T-helper 2 cell treated with Interferon-gamma antibody and Interleukin-4, amounts not matched to agents 100 ng/mL and 5 ng/mL, for 36 hours (primary cell): ENCODE results near the gene RNF41. TPM values are rescaled to one million over a fixed set of nuclear protein-coding genes. Genes with fewer than 3 reads are reported as not detected.
"Not testable (repeated sequence)": the region's sequence is repeated elsewhere in the genome, so short reads cannot be mapped to it uniquely, and the experiment has no call there.

Source experiments
- intact Hi-C: fragments of 100-400 bp; cut with micrococcal nuclease; formaldehyde crosslinking; loops from one replicate; pipeline ENCODE4 v1.15.1; 2023
- total RNA-seq: library from RNA; stranded (reverse); gene quantifications from 2 replicates; pipeline ENCODE4 v1.2.3, GENCODE V29; 2022

RNF41 gene
- 31.7 and 32.7 TPM in 2 replicates for total RNA-seq

GRCh38 chr12:56221757-56222530 lies at the start of gene RNF41:
TSS of gene RNF41 (minus strand) at chr12:56221922. CDS start at chr12:56214047, 7,875 bp downstream.
- intact Hi-C loops = loop anchor here (2.0 to 5.0 kb wide), 4 partner anchors 29 to 415 kb away; partner anchors contain the start of genes COQ10A and PYM1

DNA sequence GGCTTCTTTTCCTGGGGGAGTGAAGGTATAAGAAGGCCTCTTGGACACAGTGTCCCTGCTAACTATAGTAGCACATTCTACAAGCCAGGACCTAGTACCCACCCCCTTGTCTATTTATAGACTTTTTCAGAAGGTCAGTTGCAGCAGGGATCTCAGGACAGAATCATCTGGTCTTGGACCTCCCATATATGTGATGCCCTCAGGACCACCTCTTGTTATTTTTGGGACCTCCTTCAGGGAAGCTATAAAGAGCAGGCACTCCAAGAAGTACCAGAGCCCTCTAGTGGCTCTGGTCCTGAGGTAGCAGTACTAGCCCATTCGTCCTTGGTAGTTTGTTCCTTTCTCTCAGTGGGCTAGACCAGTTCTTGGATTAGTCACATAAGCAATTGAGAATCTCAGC lies 49.3 kb upstream of the RNF41 start:
- intact Hi-C loops = no loop called here

DNA sequence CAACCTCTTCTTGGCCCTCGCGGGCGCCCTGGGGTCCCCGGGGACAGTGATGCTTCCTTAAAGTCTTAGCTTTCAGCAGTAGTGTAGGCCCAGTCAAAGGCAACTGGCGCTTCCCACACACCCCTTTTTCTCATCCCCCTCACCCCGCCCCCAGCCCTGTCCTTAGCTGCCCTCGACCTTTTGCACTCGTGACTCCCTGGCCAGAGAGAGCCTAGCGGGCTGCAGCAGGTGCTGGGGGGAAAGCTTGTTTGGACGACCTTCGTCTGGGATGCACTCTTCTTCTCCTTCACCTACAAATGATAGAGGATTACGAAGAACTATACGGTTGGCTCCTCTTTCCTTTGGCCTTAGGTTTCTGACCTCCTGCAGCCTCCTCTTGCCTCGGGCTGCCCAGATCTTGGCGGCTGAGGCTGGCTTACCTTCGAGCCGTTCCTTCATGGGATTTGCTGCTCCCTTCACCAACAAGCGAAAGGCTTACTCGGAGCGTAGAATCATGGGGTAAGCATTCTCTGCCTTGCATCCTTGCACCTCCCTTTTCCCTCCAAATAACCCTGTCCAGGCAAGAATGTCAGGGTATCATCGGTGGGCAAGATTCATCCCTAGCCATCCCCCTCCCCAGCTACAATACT lies 45.8 kb upstream of the RNF41 start:
- intact Hi-C loops = loop anchor here (1.0 to 5.0 kb wide), 6 partner anchors 33 to 149 kb away; partner anchors contain the start of genes CNPY2, CS, ESYT1 and ZC3H10

DNA sequence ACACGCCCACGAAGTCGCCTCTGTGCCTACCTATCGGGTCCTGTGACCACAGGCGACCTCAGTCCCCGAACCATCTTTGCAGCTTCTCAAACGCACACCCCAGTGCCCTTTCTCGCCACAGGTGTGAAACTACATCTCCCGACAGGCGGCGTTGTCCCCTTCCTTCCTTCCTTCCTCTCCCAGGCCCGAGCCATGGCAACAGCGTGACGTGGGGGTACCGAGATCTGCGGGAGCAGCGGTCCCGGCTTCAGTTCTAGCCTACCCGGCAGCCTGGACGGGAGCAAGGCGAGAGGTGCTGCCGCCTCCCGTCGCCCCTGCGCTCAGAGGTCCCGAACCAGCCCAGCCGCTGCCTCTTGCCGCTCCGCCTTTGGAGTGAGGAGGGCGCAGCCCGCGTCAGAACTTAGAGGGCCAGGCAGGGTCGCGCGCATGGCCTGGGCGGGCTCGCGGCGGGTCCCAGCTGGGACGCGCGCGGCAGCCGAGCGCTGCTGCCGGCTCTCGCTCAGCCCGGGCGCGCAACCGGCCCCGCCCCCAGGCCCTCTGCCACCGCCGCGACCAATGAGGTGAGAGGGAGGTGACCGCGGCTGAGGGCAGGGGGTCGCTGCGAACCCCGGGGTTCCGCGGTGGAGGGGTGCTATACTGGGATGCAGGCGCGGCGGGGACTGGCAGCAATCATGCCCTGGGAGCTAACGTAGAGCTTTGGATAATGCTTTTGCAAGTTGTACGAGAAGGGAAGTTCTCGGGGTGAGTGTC lies 45.1 kb upstream of the RNF41 start, which contains the start of gene COQ10A:
COQ10A (plus strand) TSS at position 250 of the 750 bp plus-strand sequence; CDS start at position 427, 177 bp downstream.
- intact Hi-C loops = loop anchor here (1.0 to 5.0 kb wide), 7 partner anchors 9 to 148 kb away; partner anchors contain the start of genes ANKRD52, CNPY2, CS and ESYT1

GRCh38 chr12:56266068-56266692 lies 44.5 kb upstream of the RNF41 start:
- intact Hi-C loops = loop anchor here (1.0 to 5.0 kb wide), 6 partner anchors 8 to 147 kb away; partner anchors contain the start of genes ANKRD52, CNPY2, ESYT1 and ZC3H10

GRCh38 chr12:56262955-56263354 lies 41.2 kb upstream of the RNF41 start:
- intact Hi-C loops = not testable (repeated sequence)

DNA sequence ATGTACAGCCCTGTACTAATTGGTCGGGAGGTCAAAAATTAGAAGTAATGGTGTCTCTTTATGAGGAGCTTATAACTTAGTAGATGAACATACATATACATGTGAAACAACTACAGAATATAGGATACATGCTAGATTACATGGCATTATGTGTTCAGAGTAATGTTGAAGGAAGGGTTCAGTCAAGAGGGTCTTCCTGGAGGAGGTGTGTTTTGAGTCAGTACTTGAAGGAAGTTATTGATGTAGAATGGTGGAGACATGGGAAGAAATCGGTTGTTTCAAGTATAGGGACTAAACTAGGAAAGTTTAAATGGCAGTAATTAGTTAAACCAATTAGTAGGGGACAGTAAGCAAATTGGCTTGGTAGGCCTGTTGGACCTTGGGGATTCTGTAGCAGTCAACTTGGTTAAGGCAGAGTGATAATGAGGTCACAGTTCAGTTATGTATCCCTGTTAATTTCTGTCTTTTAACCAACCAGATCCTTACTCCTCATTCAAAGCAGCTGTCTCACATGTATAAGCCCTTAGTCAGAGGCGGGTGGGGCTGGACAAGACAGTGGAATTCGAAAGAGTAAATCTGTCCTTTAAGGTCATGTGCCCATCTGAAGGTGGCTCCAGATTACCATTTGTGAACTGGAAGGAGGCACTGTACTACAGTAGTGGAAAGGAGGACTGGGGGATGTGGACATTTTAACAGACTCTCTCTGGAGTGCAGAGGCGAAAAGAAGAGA lies 39.9 kb upstream of the RNF41 start:
- intact Hi-C loops = no loop called here

GRCh38 chr12:56260921-56261320 lies 39.2 kb upstream of the RNF41 start:
- intact Hi-C loops = no loop called here

GRCh38 chr12:56260380-56260779 lies 38.7 kb upstream of the RNF41 start:
- intact Hi-C loops = no loop called here

DNA sequence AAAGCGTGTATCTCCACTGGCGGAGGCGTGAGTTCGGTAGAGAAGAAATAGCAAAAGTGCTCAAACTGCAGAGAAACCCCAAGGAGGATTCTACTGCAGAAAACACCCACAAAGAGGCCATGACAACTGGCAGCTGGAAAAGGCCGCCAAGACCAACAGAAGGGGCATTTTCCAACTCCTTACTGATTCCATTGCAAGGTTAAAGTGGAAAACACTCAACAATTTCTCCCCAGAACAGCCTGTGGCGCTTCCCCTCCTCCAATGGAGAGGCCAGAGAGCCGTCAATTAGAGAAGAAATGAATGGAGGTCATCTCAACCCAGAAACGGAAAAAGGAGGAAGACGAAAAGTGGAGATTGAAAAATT lies 37.1 kb upstream of the RNF41 start:
- intact Hi-C loops = loop anchor here (1.0 to 2.0 kb wide), 5 partner anchors 7 to 205 kb away; partner anchors contain the start of genes COQ10A and ZC3H10

DNA sequence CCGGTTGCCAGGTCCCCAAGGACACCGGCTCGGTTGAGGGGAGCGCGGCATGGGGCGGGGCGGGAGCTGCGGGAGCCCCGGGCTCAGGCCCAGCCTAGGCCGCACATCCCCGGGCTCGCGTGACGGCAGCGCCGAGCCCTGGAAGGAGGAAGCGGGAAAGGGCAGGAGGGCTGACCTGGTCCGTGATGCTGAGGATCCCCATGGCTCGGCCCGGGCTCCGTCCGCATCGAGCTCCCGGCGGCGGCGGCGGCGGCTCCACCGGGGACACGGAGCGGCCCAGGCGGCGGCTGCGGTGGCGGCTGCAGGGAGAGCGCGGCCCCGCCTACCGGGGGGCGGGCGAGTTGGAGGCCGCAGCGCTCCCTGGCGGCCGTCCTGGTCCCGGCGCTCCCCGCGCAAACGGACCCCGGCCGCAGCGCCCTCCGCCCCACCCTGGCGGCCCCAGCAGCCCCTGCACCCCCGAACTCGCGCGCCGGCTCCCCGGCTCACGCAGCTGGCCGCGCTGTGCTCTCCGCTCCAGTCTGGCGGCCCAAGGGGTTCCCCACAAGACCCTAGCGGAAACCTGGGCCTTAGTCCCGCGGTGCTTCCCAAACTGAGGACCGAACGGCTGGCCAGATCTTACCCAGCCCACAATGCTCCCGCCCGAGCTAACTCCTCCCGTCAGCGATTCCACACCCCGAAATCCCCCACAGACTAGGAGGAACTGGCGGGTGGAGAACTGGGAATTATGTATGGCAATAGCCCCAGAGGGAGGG lies 36.5 kb upstream of the RNF41 start, which contains the start of gene ANKRD52:
ANKRD52 (minus strand) TSS at position 317 of the 752 bp plus-strand sequence; CDS start at position 202, 115 bp downstream.
- intact Hi-C loops = loop anchor here (1.0 to 2.0 kb wide), 5 partner anchors 8 to 206 kb away; partner anchors contain the start of genes COQ10A and ZC3H10

- intact Hi-C loops = loop anchor here (1.0 to 2.0 kb wide), 5 partner anchors 9 to 207 kb away; partner anchors contain the start of genes COQ10A and ZC3H10
Measured at GRCh38 chr12:56257491-56258067, 35.9 kb upstream of the RNF41 start.

GRCh38 chr12:56257071-56257470 lies 35.3 kb upstream of the RNF41 start:
- intact Hi-C loops = no loop called here

DNA sequence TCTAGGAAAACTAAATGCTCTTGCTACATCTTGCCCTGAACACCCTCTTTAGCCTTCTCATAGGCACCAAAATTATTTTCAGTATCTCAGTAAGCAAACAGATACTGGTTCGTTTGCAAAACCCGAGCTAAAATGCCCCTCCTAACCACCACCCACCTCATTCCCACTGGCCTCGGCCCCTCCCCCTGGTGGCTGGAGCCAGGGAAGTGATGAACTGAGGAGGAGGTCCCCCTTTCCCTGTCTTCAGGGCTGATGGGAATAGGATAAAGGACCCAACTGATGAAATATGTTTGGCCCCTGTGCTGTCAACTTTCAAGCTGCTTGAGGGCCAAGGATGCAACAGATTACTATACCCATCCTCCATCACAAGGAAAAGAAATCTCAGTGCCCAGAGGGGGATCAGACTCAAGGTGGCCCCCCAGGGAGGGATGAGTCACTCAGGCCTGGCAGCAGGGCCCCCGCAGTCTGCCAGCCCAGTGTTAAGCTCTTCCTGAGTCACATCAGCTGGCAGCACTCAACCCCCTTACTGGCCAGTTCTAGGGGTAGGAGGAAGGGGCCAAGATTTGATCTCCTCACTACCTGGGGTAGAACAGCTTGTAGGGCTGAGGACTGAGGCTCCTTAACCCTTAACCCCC lies 34.7 kb upstream of the RNF41 start:
- intact Hi-C loops = no loop called here

- intact Hi-C loops = no loop called here
Measured at GRCh38 chr12:56255671-56256070, 33.9 kb upstream of the RNF41 start.

- intact Hi-C loops = no loop called here
Measured at GRCh38 chr12:56253091-56253490, 31.4 kb upstream of the RNF41 start.

DNA sequence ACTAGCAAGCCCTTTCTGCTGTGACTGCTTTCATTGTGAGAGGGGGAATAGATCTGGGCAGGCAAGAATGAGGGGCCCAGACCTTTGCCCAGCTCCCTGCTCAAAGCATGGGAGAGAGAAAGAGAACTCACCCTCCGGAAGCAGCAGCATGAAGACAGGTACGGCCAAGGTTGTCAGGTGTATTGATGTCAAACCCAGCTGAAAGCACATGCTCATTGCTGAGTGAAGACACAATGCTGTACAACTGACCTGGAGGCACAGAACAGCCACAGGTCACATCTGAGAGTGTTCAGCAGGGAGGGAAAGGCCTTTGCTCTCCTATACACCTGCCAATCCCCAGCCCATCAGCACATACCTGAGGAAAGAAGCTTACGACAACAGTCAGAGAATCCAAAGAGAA lies 30.9 kb upstream of the RNF41 start:
- intact Hi-C loops = no loop called here

- intact Hi-C loops = no loop called here
Measured at GRCh38 chr12:56248711-56249110, 27.0 kb upstream of the RNF41 start.
